ENCODE data around the gene EPHA8.

DNA sequence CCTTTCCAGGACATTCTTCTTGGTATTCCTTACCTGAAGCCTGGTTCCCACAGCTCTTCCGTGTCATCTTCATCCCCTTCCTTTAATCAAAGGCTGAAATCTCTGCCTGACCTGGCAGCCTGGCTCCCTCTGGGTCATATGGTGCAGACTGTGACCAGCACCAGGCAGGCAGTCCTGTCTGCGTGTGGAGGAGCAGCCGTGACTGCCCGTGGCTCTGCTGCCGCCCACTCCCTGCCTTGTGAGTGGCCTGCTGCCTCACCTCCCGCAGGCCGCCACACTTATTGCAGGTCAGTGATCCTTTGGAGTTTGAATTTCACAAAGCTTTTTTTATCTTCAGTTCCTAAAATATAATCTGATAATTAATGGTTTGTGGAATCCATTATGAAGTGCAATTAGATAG, 36.2 kb upstream of the EPHA8 start:
- TF ChIP-seq EZH2phosphoT487 (IDR thresholded peaks at IDR 0.05; ENCODE audit: borderline replicate concordance, low read depth), result no peak
- no peak for TF ChIP-seq CTCF (IDR thresholded peaks at IDR 0.05)

Measured in SK-N-SH (cell line).